GM19397 (cell line): ENCODE measurements around the gene SDHA.
"Not testable (repeated sequence)": the region's sequence is repeated elsewhere in the genome, so short reads cannot be mapped to it uniquely, and the experiment has no call there.

Experiments
- ATAC-seq: cut with Tn5 transposase; IDR thresholded peaks from one replicate; pipeline ENCODE4 v1.9.1; 2021; ENCODE audit warnings: mild to moderate bottlenecking, moderate library complexity; ENCODE audit not compliant: unreplicated experiment

SDHA gene

GRCh38 chr5:196350-196749 is 21.8 kb upstream of the SDHA start:
- no peak for ATAC-seq

- not testable (repeated sequence) for ATAC-seq
These were observed 21.1 kb upstream of the SDHA start for GRCh38 chr5:197031-197430.

GRCh38 chr5:197892-198489 is 20.1 kb upstream of the SDHA start:
- ATAC-seq = no peak

GRCh38 chr5:198516-199196 is 19.5 kb upstream of the SDHA start:
- ATAC-seq = no peak

- no peak for ATAC-seq
These were observed 18.7 kb upstream of the SDHA start for GRCh38 chr5:199197-199949.

- ATAC-seq = no peak
These were observed 18.0 kb upstream of the SDHA start for GRCh38 chr5:199950-200645.

- ATAC-seq = no peak
These were observed 17.1 kb upstream of the SDHA start for GRCh38 chr5:200985-201384.

- ATAC-seq = no peak
These were observed 16.4 kb upstream of the SDHA start for GRCh38 chr5:201672-202071.

GRCh38 chr5:203246-203930 is 14.7 kb upstream of the SDHA start:
- no peak for ATAC-seq

- ATAC-seq = no peak
These were observed 14.1 kb upstream of the SDHA start for GRCh38 chr5:204001-204400.

- ATAC-seq = no peak
These were observed 13.7 kb upstream of the SDHA start for GRCh38 chr5:204462-204861.

- ATAC-seq = no peak
These were observed 13.0 kb upstream of the SDHA start for GRCh38 chr5:204966-205670.

GRCh38 chr5:206406-206805 is 11.7 kb upstream of the SDHA start:
- ATAC-seq = no peak

- ATAC-seq = no peak
These were observed 11.1 kb upstream of the SDHA start for GRCh38 chr5:206927-207536.

- no peak for ATAC-seq
These were observed 10.5 kb upstream of the SDHA start for GRCh38 chr5:207599-207998.

- no peak for ATAC-seq
These were observed 9.5 kb upstream of the SDHA start for GRCh38 chr5:208449-209114.

GRCh38 chr5:213803-214395 is 4.2 kb upstream of the SDHA start:
- no peak for ATAC-seq

GRCh38 chr5:215256-215655 is 2.9 kb upstream of the SDHA start:
- ATAC-seq = not testable (repeated sequence)

GRCh38 chr5:216076-216475 is 2.0 kb upstream of the SDHA start:
- not testable (repeated sequence) for ATAC-seq
